Tibial nerve (tissue), 4 donors: ENCODE results near the gene SEL1L2.

Experiments
- CTCF ChIP-seq, 5 experiments: fragments of 200-600 bp in 3 of 5; fragments of 450-650 bp in 2 of 5; sonication (generic) in 3 of 5; IDR thresholded peaks; one replicate each; pipeline ENCODE4 v1.5.1; 2016 to 2019; ENCODE audit warnings: antibody characterized with exemption in 5 of 5, mild to moderate bottlenecking in 3 of 5, moderate library complexity in 2 of 5
- EP300 ChIP-seq, 2 donors: sonication (generic); formaldehyde crosslinking; IDR thresholded peaks; one replicate each; pipeline ENCODE4 v1.6.1; 2017; ENCODE audit warnings: antibody characterized with exemption in 2 of 2, mild to moderate bottlenecking in 1 of 2

- no peak for TF ChIP-seq CTCF (IDR thresholded peaks at IDR 0.05)
- no peak for TF ChIP-seq EP300 (IDR thresholded peaks at IDR 0.05)
Observed at GRCh38 chr20:14036567-14036966, 46.2 kb upstream of the SEL1L2 start.
